Measurements from ENCODE around the gene NIN. TPM values are rescaled to one million over a fixed set of nuclear protein-coding genes. Genes with fewer than 3 reads are reported as not detected.
"Not testable (repeated sequence)": the region's sequence is repeated elsewhere in the genome, so short reads cannot be mapped to it uniquely, and the experiment has no call there.

Gene NIN
- total RNA-seq, 1 experiment from 2014 or later, result 16.9 TPM

- no peak for TF ChIP-seq CTCF (IDR thresholded peaks at IDR 0.05; ENCODE audit: insufficient read depth in 1 of 2, low read depth in 1 of 2, low read length in 1 of 2, severe bottlenecking in 1 of 2, unreplicated experiment in 1 of 2)
- H3K4me1 Mint-ChIP-seq (ENCODE audit: low read depth, unreplicated experiment), result no peaks in the 10 kb centered on the region
- H3K36me3 Mint-ChIP-seq (ENCODE audit: insufficient read depth, unreplicated experiment), result no peaks in the 10 kb centered on the region
- CTCF ChIA-PET, result no interaction called here
- POLR2A ChIA-PET, result no interaction called here
- H3K4me3 ChIP-seq (ENCODE audit: low read depth, low read length), result no peak overlapping the region
- no peak for DNase-seq
- intact Hi-C loops (cut with micrococcal nuclease; ENCODE audit: unreplicated experiment), result no loop called here
- H3K9me3 Mint-ChIP-seq (ENCODE audit: unreplicated experiment), result no peaks in the 10 kb centered on the region
- H3K9me3 ChIP-seq, result peaks cover 8% of the 10 kb centered on the region; the same call in 1 of the 2 replicates
- H3K27me3 Mint-ChIP-seq (ENCODE audit: insufficient read depth, unreplicated experiment), result no peaks in the 10 kb centered on the region
- H3K4me1 ChIP-seq, result peaks cover 18% of the 10 kb centered on the region
- no peak overlapping the region for H3K27ac Mint-ChIP-seq (ENCODE audit: unreplicated experiment)
- no peak overlapping the region for H3K4me3 Mint-ChIP-seq (ENCODE audit: unreplicated experiment)
- no peaks in the 10 kb centered on the region for H3K27me3 ChIP-seq (replicated peaks; ENCODE audit: control insufficient read depth, insufficient read depth, low read length)
- no TSS peak for BruUV-seq (replicated peaks)
- no peaks in the 10 kb centered on the region for H3K36me3 ChIP-seq (ENCODE audit: control insufficient read depth, insufficient read depth, low read length)
These were observed 14.4 kb downstream of the NIN start for GRCh38 chr14:50816395-50817047.

- H3K36me3 Mint-ChIP-seq (ENCODE audit: insufficient read depth, unreplicated experiment); BruUV-seq (replicated peaks); H3K4me3 Mint-ChIP-seq (ENCODE audit: unreplicated experiment); H3K9me3 Mint-ChIP-seq (ENCODE audit: unreplicated experiment); DNase-seq; H3K4me3 ChIP-seq (ENCODE audit: low read depth, low read length); H3K27ac Mint-ChIP-seq (ENCODE audit: unreplicated experiment); CTCF ChIA-PET; H3K36me3 ChIP-seq (ENCODE audit: control insufficient read depth, insufficient read depth, low read length); POLR2A ChIA-PET; intact Hi-C loops (cut with micrococcal nuclease; ENCODE audit: unreplicated experiment); H3K27me3 ChIP-seq (replicated peaks; ENCODE audit: control insufficient read depth, insufficient read depth, low read length); H3K9me3 ChIP-seq; H3K27me3 Mint-ChIP-seq (ENCODE audit: insufficient read depth, unreplicated experiment); H3K4me1 Mint-ChIP-seq (ENCODE audit: low read depth, unreplicated experiment): not testable (repeated sequence)
- H3K4me1 ChIP-seq, result peaks cover 18% of the 10 kb centered on the region
These were observed 15.4 kb downstream of the NIN start for GRCh38 chr14:50815526-50815925.

- H3K27me3 Mint-ChIP-seq (ENCODE audit: insufficient read depth, unreplicated experiment); H3K27me3 ChIP-seq (replicated peaks; ENCODE audit: control insufficient read depth, insufficient read depth, low read length); H3K9me3 ChIP-seq; intact Hi-C loops (cut with micrococcal nuclease; ENCODE audit: unreplicated experiment); H3K27ac Mint-ChIP-seq (ENCODE audit: unreplicated experiment); BruUV-seq (replicated peaks); POLR2A ChIA-PET; H3K9me3 Mint-ChIP-seq (ENCODE audit: unreplicated experiment); H3K4me1 Mint-ChIP-seq (ENCODE audit: low read depth, unreplicated experiment); H3K4me3 ChIP-seq (ENCODE audit: low read depth, low read length); DNase-seq; H3K36me3 ChIP-seq (ENCODE audit: control insufficient read depth, insufficient read depth, low read length); H3K36me3 Mint-ChIP-seq (ENCODE audit: insufficient read depth, unreplicated experiment); H3K4me3 Mint-ChIP-seq (ENCODE audit: unreplicated experiment); CTCF ChIA-PET: not testable (repeated sequence)
- H3K4me1 ChIP-seq, result peaks cover 18% of the 10 kb centered on the region
These were observed 15.9 kb downstream of the NIN start for GRCh38 chr14:50815058-50815457.

GRCh38 chr14:50814161-50814560 lies 16.8 kb downstream of the NIN start:
- Histone ChIP-seq H3K4me1 (peaks cover 18% of the 10 kb centered on the region), H3K9me3 (peaks cover 8% of the 10 kb centered on the region; the same call in 1 of the 2 replicates), H3K27me3 (replicated peaks; ENCODE audit: control insufficient read depth, insufficient read depth, low read length) (no peaks in the 10 kb centered on the region), H3K36me3 (ENCODE audit: control insufficient read depth, insufficient read depth, low read length) (no peaks in the 10 kb centered on the region), H3K4me3 (ENCODE audit: low read depth, low read length) (no peak overlapping the region)
- no TSS peak for BruUV-seq (replicated peaks)
- H3K36me3 Mint-ChIP-seq (ENCODE audit: insufficient read depth, unreplicated experiment), result no peaks in the 10 kb centered on the region
- no peaks in the 10 kb centered on the region for H3K9me3 Mint-ChIP-seq (ENCODE audit: unreplicated experiment)
- H3K4me3 Mint-ChIP-seq (ENCODE audit: unreplicated experiment), result no peak overlapping the region
- no peak overlapping the region for H3K27ac Mint-ChIP-seq (ENCODE audit: unreplicated experiment)
- H3K4me1 Mint-ChIP-seq (ENCODE audit: low read depth, unreplicated experiment), result no peaks in the 10 kb centered on the region
- CTCF ChIA-PET, result no interaction called here
- no peak for DNase-seq
- intact Hi-C loops (cut with micrococcal nuclease; ENCODE audit: unreplicated experiment), result no loop called here
- POLR2A ChIA-PET, result no interaction called here
- no peaks in the 10 kb centered on the region for H3K27me3 Mint-ChIP-seq (ENCODE audit: insufficient read depth, unreplicated experiment)
- TF ChIP-seq CTCF (IDR thresholded peaks at IDR 0.05; ENCODE audit: insufficient read depth in 1 of 2, low read depth in 1 of 2, low read length in 1 of 2, severe bottlenecking in 1 of 2, unreplicated experiment in 1 of 2), result no peak
